Measurements from ENCODE around the gene ARFGAP2. TPM values are rescaled to one million over a fixed set of nuclear protein-coding genes. Genes with fewer than 3 reads are reported as not detected.

The ARFGAP2 gene
- total RNA-seq, 2 donors from 2014 or later = 84.6 to 86.0 TPM

DNA sequence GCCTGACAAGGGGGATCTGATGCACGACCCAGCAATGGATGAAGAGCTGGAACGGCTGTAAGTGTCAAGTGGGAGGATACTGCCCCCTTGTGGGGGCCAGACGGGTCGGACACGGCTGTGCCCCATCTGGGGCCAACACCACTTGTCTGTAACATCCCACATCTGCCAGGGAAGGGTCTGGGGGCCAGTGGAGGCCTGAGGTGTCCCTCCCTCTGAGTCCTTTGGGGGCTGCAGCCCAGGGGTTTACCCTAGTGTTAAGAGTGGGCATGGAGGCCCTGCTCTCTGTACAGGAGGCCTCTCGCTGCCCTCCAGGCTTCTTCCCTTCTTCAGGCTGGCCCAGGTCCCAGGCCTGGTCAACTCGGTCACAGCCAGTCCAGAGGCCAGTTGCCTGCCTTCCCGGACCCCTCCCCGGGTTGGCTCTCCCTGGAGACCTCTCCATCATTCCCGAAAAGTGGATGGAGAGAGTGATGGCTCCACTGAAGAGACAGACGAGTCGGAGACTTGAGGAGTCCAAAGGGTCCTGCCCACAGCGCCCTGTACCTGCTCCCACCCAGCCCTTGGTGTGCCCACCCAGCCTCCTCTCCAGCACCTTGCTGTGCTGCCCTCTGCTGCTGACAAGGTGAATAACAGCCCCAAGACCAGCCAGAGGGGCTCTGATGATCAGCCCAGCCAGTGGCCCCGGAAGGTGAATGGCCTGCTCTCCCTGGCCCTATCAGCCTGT, 15.4 kb downstream of the ARFGAP2 start:
- TF ChIP-seq, protein P1, sequence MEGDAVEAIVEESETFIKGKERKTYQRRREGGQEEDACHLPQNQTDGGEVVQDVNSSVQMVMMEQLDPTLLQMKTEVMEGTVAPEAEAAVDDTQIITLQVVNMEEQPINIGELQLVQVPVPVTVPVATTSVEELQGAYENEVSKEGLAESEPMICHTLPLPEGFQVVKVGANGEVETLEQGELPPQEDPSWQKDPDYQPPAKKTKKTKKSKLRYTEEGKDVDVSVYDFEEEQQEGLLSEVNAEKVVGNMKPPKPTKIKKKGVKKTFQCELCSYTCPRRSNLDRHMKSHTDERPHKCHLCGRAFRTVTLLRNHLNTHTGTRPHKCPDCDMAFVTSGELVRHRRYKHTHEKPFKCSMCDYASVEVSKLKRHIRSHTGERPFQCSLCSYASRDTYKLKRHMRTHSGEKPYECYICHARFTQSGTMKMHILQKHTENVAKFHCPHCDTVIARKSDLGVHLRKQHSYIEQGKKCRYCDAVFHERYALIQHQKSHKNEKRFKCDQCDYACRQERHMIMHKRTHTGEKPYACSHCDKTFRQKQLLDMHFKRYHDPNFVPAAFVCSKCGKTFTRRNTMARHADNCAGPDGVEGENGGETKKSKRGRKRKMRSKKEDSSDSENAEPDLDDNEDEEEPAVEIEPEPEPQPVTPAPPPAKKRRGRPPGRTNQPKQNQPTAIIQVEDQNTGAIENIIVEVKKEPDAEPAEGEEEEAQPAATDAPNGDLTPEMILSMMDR (conservative IDR thresholded peaks at IDR 0.05) = peak; percentile 78
- Histone ChIP-seq H3K27me3 (ENCODE audit: control insufficient read depth, insufficient read depth, low read length, poor library complexity, severe bottlenecking) (no peaks in the 10 kb centered on the region), H3K36me3 (ENCODE audit: control insufficient read depth, insufficient read depth, low read length) (peaks cover 24% of the 10 kb centered on the region), H3K9me3 (ENCODE audit: control insufficient read depth, low read length) (no peaks in the 10 kb centered on the region), H3K9ac (ENCODE audit: extremely low read depth, low read length, poor library complexity, severe bottlenecking) (no peak overlapping the region), H3K4me1 (ENCODE audit: control insufficient read depth, insufficient read depth, low read length) (no peaks in the 10 kb centered on the region), H3K27ac (ENCODE audit: low read depth, low read length) (peak overlapping the region; percentile 30), H3K4me3 (ENCODE audit: low read length) (no peak overlapping the region)
- Mint-ChIP-seq H3K27ac (peak overlapping the region; percentile 72), H3K4me3 (no peak overlapping the region), H3K36me3 (ENCODE audit: low read depth) (peaks cover 20% of the 10 kb centered on the region), H3K27me3 (ENCODE audit: insufficient read depth) (no peaks in the 10 kb centered on the region), H3K4me1 (peaks cover 2% of the 10 kb centered on the region), H3K9me3 (no peaks in the 10 kb centered on the region)
- peak; percentile 93 for DNase-seq
- 70 to 76% methylated on average over 8 to 14 of the region's 14 CpGs for WGBS, 2 experiments (ENCODE audit: insufficient coverage in 1 of 2, insufficient read length in 1 of 2)

DNA sequence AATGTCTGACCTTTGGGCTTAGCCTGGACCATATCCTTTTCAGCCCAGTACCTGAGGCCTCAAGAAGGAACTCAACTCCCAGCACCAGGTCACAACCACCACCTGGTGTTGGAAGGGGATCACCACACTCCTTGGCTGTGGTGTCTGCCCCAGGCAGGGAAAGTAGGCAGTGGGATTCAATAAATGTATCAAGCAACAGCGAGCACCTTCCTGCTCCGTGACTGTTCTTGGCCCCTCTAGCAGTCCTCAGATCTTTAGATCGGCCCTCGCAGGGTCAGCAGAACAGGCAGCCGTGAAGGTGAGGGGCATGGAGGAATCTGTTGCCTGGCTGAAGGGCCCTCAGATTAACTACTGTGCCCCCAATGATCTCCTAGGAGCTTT, 15.9 kb downstream of the ARFGAP2 start:
- Mint-ChIP-seq H3K27ac (no peak overlapping the region), H3K9me3 (no peaks in the 10 kb centered on the region), H3K4me1 (peaks cover 2% of the 10 kb centered on the region), H3K36me3 (ENCODE audit: low read depth) (peaks cover 17% of the 10 kb centered on the region), H3K27me3 (ENCODE audit: insufficient read depth) (no peaks in the 10 kb centered on the region), H3K4me3 (no peak overlapping the region)
- Histone ChIP-seq H3K36me3 (ENCODE audit: control insufficient read depth, insufficient read depth, low read length) (peaks cover 24% of the 10 kb centered on the region), H3K4me3 (ENCODE audit: low read length) (no peak overlapping the region), H3K27me3 (ENCODE audit: control insufficient read depth, insufficient read depth, low read length, poor library complexity, severe bottlenecking) (no peaks in the 10 kb centered on the region), H3K9me3 (ENCODE audit: control insufficient read depth, low read length) (no peaks in the 10 kb centered on the region), H3K4me1 (ENCODE audit: control insufficient read depth, insufficient read depth, low read length) (no peaks in the 10 kb centered on the region), H3K9ac (ENCODE audit: extremely low read depth, low read length, poor library complexity, severe bottlenecking) (no peak overlapping the region), H3K27ac (ENCODE audit: low read depth, low read length) (peak overlapping the region; percentile 30)
- DNase-seq = no peak
- WGBS, 2 experiments (ENCODE audit: insufficient coverage in 1 of 2, insufficient read length in 1 of 2) = 95 to 96% methylated on average over 5 of the region's 5 CpGs
- TF ChIP-seq, protein P1 (conservative IDR thresholded peaks at IDR 0.05) = no peak

DNA sequence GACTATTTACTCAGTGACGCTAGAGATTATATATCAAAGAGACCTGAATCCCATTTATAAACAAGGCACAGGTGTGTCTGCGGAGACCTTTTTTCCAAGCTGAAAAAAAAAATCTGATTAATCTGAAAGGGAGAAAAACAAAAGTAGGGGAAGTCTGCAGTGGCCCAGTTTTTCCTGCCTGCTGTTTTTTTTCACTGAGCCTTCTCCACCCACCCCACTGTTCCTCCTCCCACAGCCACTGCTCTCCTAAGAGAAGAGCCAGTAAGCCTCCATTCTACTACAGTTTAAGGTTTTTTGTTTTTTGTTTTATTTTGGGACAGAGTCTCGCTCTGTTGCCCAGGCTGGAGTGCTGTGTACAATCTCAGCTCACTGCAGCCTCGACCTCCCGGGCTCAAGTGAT, 18.4 kb downstream of the ARFGAP2 start:
- peaks cover 7% of the 10 kb centered on the region for H3K4me1 Mint-ChIP-seq
- Histone ChIP-seq H3K36me3 (ENCODE audit: control insufficient read depth, insufficient read depth, low read length) (peaks cover 11% of the 10 kb centered on the region), H3K4me1 (ENCODE audit: control insufficient read depth, insufficient read depth, low read length) (no peaks in the 10 kb centered on the region), H3K4me3 (ENCODE audit: low read length) (no peak overlapping the region), H3K27me3 (ENCODE audit: control insufficient read depth, insufficient read depth, low read length, poor library complexity, severe bottlenecking) (no peaks in the 10 kb centered on the region), H3K9me3 (ENCODE audit: control insufficient read depth, low read length) (no peaks in the 10 kb centered on the region), H3K27ac (ENCODE audit: low read depth, low read length) (no peak overlapping the region), H3K9ac (ENCODE audit: extremely low read depth, low read length, poor library complexity, severe bottlenecking) (no peak overlapping the region)
- DNase-seq = no peak
- no peaks in the 10 kb centered on the region for H3K9me3 Mint-ChIP-seq
- no peak overlapping the region for H3K4me3 Mint-ChIP-seq
- H3K27ac Mint-ChIP-seq = peak overlapping the region; percentile 74
- peaks cover 5% of the 10 kb centered on the region for H3K36me3 Mint-ChIP-seq (ENCODE audit: low read depth)
- TF ChIP-seq, protein P1 (conservative IDR thresholded peaks at IDR 0.05) = no peak
- H3K27me3 Mint-ChIP-seq (ENCODE audit: insufficient read depth) = no peaks in the 10 kb centered on the region
- 92 to 95% methylated on average over 5 of the region's 5 CpGs for WGBS, 2 experiments (ENCODE audit: insufficient coverage in 1 of 2, insufficient read length in 1 of 2)
